ENCODE results near the gene HNRNPCL4.
"Not testable (repeated sequence)": the region's sequence is repeated elsewhere in the genome, so short reads cannot be mapped to it uniquely, and the experiment has no call there.

The HNRNPCL4 gene

DNA sequence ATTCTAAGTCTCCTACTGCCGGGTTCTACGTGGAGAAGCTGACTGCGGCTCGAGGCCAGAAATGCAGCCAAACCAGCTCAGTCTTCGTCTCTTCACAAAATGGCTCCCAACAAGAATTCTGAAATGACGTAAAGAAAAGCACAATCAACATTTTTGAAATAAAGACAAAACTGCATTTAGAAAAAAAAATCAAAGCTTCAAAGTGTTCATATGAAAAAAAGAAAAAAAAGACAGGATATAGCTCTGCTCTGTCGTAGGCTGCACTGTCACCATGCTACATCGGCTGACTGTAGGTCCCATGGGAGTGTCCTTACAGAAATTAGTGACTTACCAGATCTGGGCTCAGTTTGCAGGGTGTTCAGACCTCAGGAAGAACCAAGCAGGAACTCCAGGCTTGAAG is at the start of gene HNRNPCL4:
Gene HNRNPCL4, minus strand, starts transcription at position 101 of the 400 bp plus-strand sequence. CDS start 164 bp downstream, outside the sequence.
- not testable (repeated sequence) for DNase-seq

DNA sequence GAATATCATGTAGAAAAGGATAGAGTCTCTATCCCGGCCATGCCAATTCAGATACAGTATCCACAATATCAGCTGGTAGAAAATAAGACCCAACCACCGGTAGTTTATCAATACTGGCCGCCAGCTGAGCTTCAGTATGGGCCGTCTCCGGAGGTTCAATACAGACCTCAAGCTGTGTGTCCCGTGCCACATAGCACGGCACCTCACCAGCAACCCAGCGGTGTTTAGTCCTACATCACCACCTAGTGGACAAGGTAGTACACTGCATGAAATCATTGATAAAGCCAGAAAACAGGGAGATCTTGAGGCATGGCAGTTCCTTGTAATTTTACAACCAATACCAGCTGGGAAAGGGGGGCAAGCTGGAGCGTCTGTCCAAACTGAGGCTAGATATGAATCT is 43.3 kb upstream of the HNRNPCL4 start:
- not testable (repeated sequence) for DNase-seq

- not testable (repeated sequence) for DNase-seq
Observed at GRCh38 chr1:13201309-13201708, 35.9 kb upstream of the HNRNPCL4 start, which contains the start of gene PRAMEF13. Gene PRAMEF13 (minus strand): TSS chr1:13201409. CDS start chr1:13199589, 1,820 bp downstream.

DNA sequence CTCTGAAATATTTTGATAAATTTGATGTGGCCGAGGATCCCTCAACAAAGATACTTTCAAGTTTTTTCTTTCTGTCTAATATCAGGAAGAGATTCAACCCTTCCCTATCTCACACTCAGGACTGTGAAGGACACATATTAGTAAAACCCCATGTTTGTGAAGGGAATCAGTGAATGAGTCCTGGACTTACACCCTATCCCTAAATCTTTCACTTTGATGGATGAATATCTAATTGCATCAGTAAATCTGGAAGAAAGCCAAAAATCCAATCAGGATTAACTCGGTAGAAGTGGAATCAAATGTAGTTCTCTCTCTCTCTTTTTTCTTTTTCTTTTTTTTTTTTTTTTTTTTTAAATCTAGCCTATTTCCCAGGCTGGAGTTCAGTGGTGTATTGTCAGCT is 6.1 kb upstream of the HNRNPCL4 start, which contains the start of gene PRAMEF9:
Gene PRAMEF9, plus strand, starts transcription at position 301 of the 400 bp plus-strand sequence. CDS start 3,433 bp downstream, outside the sequence.
- not testable (repeated sequence) for DNase-seq

DNA sequence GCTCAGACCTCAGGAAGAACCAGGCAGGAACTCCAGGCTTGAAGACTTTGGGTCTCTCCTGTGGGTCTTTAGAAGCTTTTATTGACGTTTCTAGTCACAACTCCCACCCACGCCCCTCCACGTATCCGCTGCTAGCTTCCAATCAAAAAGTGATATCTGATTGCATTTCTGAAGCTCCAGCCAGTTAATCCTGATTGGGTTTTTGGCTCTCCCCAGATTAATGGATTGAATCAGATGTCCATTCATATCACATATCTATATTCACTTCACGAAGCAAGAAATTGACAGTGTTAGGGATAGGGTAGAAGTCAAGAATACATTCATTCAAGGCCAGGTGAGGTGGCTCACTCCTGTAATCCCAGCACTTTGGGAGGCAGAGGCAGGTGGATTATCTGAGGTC is 9.5 kb downstream of the HNRNPCL4 start, which contains the start of gene PRAMEF26:
Gene PRAMEF26, minus strand, starts transcription at position 101 of the 400 bp plus-strand sequence. CDS start 2,914 bp downstream, outside the sequence.
- not testable (repeated sequence) for DNase-seq

DNA sequence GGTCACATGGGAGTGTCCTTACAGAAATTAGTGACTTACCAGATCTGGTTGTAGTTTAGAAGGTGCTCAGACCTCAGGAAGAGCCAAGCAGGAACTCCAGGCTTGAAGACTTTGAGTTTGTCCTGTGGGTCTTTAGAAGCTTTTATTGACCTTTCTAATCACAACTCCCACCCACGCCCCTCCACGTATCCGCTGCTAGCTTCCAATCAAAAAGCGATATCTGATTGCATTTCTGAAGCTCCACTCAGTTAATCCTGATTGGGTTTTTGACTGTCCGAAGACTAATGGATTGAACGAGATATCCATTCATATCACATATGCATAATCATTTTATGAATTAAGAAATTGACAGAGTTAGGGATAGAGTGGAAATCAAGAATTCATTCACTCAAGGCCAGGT is 48.7 kb downstream of the HNRNPCL4 start, which contains the start of gene HNRNPCL2:
Gene HNRNPCL2, minus strand, starts transcription at position 101 of the 400 bp plus-strand sequence. CDS start 454 bp downstream, outside the sequence.
- not testable (repeated sequence) for DNase-seq
